22Rv1 (cell line): ENCODE measurements around the gene BLVRA.
"Not testable (repeated sequence)": the region's sequence is repeated elsewhere in the genome, so short reads cannot be mapped to it uniquely, and the experiment has no call there.

ENCODE experiments used
- H3K27ac ChIP-seq: fragments of 450-650 bp; 2 replicates; pipeline ENCODE4 v1.5.1; 2017
- CTCF ChIP-seq: fragments of 450-650 bp; IDR thresholded peaks from 2 replicates; pipeline ENCODE4 v1.5.1; 2017; ENCODE audit warnings: mild to moderate bottlenecking
- ZFX ChIP-seq: fragments of 450-650 bp; IDR thresholded peaks from 2 replicates; pipeline ENCODE4 v1.6.1; 2017; ENCODE audit warnings: antibody characterized with exemption, borderline replicate concordance

BLVRA gene

GRCh38 chr7:43825391-43825808 lies 66.9 kb downstream of the BLVRA start:
- no peak overlapping the region for H3K27ac ChIP-seq
- TF ChIP-seq CTCF = no peak
- no peak for TF ChIP-seq ZFX

GRCh38 chr7:43830917-43831316 lies 72.4 kb downstream of the BLVRA start:
- H3K27ac ChIP-seq = not testable (repeated sequence)

GRCh38 chr7:43834463-43835251 lies 76.2 kb downstream of the BLVRA start:
- H3K27ac ChIP-seq = no peak overlapping the region
- TF ChIP-seq CTCF (no peak), ZFX (no peak)

GRCh38 chr7:43838201-43838658 lies 79.8 kb downstream of the BLVRA start:
- H3K27ac ChIP-seq = no peak overlapping the region
- TF ChIP-seq ZFX (no peak), CTCF (no peak)

- no peak for TF ChIP-seq CTCF
- TF ChIP-seq ZFX = no peak
- no peak overlapping the region for H3K27ac ChIP-seq
Observed at GRCh38 chr7:43843296-43843695, 84.8 kb downstream of the BLVRA start.

GRCh38 chr7:43844257-43844656 lies 85.8 kb downstream of the BLVRA start:
- no peak overlapping the region for H3K27ac ChIP-seq
- TF ChIP-seq ZFX = no peak
- no peak for TF ChIP-seq CTCF

- H3K27ac ChIP-seq = no peak overlapping the region
- no peak for TF ChIP-seq CTCF
- TF ChIP-seq ZFX = no peak
Observed at GRCh38 chr7:43844662-43845061, 86.2 kb downstream of the BLVRA start.

GRCh38 chr7:43847496-43847895 lies 89.0 kb downstream of the BLVRA start:
- TF ChIP-seq ZFX = no peak
- TF ChIP-seq CTCF = no peak
- no peak overlapping the region for H3K27ac ChIP-seq
